Panc1 (cell line): ENCODE results near the gene PITX3. TPM values are rescaled to one million over a fixed set of nuclear protein-coding genes. Genes with fewer than 3 reads are reported as not detected.
A peak's percentile ranks its signal among the peaks of the same experiment; 100 is the strongest.

Source experiments
- ATAC-seq: fragments of 200-7000 bp; cut with Tn5 transposase; 2 replicates; pipeline ENCODE4 v1.9.1; 2020; ENCODE audit warnings: mild to moderate bottlenecking, moderate library complexity
- BruUV-seq: library from RNA; stranded (reverse); fragments of 400-500 nt; replicated peaks from 2 replicates; lab custom pipeline; 2021; lab: Mats Ljungman, UMichigan
- CTCF ChIA-PET: fragments of 300-600 bp; sonication (Branson Sonifier 250); formaldehyde crosslinking; loops from one replicate; lab custom pipeline; 2022; ENCODE audit warnings: antibody characterized with exemption; lab: Charles Lee
- POLR2A ChIA-PET: fragments of 300-600 bp; sonication (Branson Sonifier 250); formaldehyde crosslinking; loops from one replicate; lab custom pipeline; 2022; ENCODE audit warnings: antibody characterized with exemption; lab: Charles Lee
- DNase-seq: peaks from one replicate; pipeline ENCODE4 v3.0.0-alpha.2; 2010; ENCODE audit warnings: low read depth, low spot score
- H3K27ac ChIP-seq: 2 replicates; pipeline ENCODE4 v1.5.1; 2011; ENCODE audit warnings: mild to moderate bottlenecking, low read length, inconsistent platforms
- H3K27me3 ChIP-seq: fragments of 200-500 bp; sonication (Bioruptor generic); 2 replicates; pipeline ENCODE4 v1.6.0; 2014; ENCODE audit warnings: low read length, inconsistent platforms; ENCODE audit not compliant: control insufficient read depth, insufficient read depth
- H3K36me3 ChIP-seq: fragments of 200-500 bp; sonication (Bioruptor generic); 2 replicates; pipeline ENCODE4 v1.5.1; 2014; ENCODE audit warnings: inconsistent platforms, mild to moderate bottlenecking, low read length, moderate library complexity; ENCODE audit not compliant: control insufficient read depth, insufficient read depth
- H3K4me1 ChIP-seq: 2 replicates; pipeline ENCODE4 v1.5.1; 2011; ENCODE audit warnings: inconsistent platforms, mild to moderate bottlenecking, low read length, moderate library complexity; ENCODE audit not compliant: control insufficient read depth, insufficient read depth
- H3K4me3 ChIP-seq, 2 experiments: 2 replicates each; pipeline ENCODE4 v1.5.1; 2011 to 2012; ENCODE audit warnings: low read depth in 2 of 2, low read length in 2 of 2, mild to moderate bottlenecking in 2 of 2, inconsistent platforms in 1 of 2, moderate library complexity in 1 of 2
- H3K9me3 ChIP-seq: fragments of 200-500 bp; sonication (Bioruptor generic); 2 replicates; pipeline ENCODE4 v1.5.1; 2014; ENCODE audit warnings: low read depth, mild to moderate bottlenecking, inconsistent platforms, low read length, moderate library complexity; ENCODE audit not compliant: control insufficient read depth, insufficient read depth
- POLR2AphosphoS5 ChIP-seq: IDR thresholded peaks from 2 replicates; pipeline ENCODE4 v1.6.1; 2012; ENCODE audit warnings: mild to moderate bottlenecking, low read depth, low read length, moderate library complexity
- SIN3A ChIP-seq: IDR thresholded peaks from 2 replicates; pipeline ENCODE4 v1.6.1; 2012; ENCODE audit warnings: low read depth, mild to moderate bottlenecking, low read length, moderate library complexity, borderline replicate concordance; ENCODE audit not compliant: insufficient read depth
- TCF7L2 ChIP-seq: IDR thresholded peaks from 2 replicates; pipeline ENCODE4 v1.6.1; 2011; ENCODE audit warnings: mild to moderate bottlenecking, low read depth, low read length, inconsistent platforms
- in situ Hi-C: cut with HindIII; loops from 2 replicates; pipeline ENCODE4 v1.10.0; 2016; ENCODE audit warnings: low sequenced_read_pairs, low pct_unique_long_range_greater_than_20kb
- intact Hi-C: fragments of 100-400 bp; cut with micrococcal nuclease; formaldehyde crosslinking; loops from one replicate; pipeline ENCODE4 v1.10.0; 2022; ENCODE audit not compliant: unreplicated experiment
- total RNA-seq: library from RNA; stranded (reverse); gene quantifications from one replicate; pipeline ENCODE4 v1.2.1, GENCODE V29; 2021; ENCODE audit not compliant: unreplicated experiment
- TF ChIP-seq, protein P1 (sequence below), 2 experiments: IDR thresholded peaks; 2 replicates each; pipeline ENCODE4 v1.6.1; 2011 to 2012; ENCODE audit warnings: low read depth in 2 of 2, control low read depth in 1 of 2, low read length in 1 of 2, mild to moderate bottlenecking in 1 of 2, moderate library complexity in 1 of 2; ENCODE audit not compliant: insufficient read depth in 1 of 2
- TF ChIP-seq, protein P2 (sequence below): fragments of 450-650 bp; IDR thresholded peaks from 2 replicates; pipeline ENCODE4 v1.5.1; 2017; ENCODE audit warnings: mild to moderate bottlenecking

Gene PITX3
- total RNA-seq, 1 experiment from 2014 or later: 0.49 TPM

DNA sequence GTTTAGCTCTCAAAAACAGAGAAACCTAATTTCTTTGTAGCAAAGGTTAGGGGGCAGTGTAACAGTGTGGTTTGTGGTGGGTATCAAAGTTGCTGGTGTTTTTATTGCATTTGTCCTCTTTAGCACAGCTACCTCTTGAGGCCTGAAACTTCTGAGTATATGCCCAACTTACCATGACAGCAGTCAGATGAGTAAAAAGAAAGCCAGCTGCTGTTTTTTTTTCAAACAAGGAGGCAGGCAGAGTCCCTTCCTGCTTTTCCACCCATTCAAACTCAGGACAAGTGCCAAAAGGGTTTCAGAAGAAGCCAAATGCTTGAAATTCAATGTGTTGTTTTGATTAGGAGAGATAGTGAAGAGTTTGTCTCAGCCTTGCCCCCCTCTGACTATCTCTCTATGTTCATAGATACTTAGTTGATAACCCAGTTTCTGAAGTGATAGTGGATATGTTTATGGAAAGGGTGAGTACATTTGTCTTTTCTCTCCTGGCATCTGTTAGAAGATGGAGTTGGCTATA is 27.1 kb upstream of the PITX3 start:
- no TSS peak for BruUV-seq
- no peaks in the 10 kb centered on the region for H3K9me3 ChIP-seq
- no peak overlapping the region for H3K27ac ChIP-seq
- no peak for DNase-seq
- in situ Hi-C loops (no loop called here), intact Hi-C loops (no loop called here)
- no peaks in the 10 kb centered on the region for H3K27me3 ChIP-seq
- ATAC-seq: no peak
- CTCF ChIA-PET: no interaction called here
- POLR2A ChIA-PET: interaction anchor here (0.5 to 0.6 kb wide), 2 partner anchors 13 to 19 kb away, joined by 4 read pairs; no protein-coding TSS in a partner anchor
- H3K4me1 ChIP-seq: no peaks in the 10 kb centered on the region
- TF ChIP-seq, protein P1, sequence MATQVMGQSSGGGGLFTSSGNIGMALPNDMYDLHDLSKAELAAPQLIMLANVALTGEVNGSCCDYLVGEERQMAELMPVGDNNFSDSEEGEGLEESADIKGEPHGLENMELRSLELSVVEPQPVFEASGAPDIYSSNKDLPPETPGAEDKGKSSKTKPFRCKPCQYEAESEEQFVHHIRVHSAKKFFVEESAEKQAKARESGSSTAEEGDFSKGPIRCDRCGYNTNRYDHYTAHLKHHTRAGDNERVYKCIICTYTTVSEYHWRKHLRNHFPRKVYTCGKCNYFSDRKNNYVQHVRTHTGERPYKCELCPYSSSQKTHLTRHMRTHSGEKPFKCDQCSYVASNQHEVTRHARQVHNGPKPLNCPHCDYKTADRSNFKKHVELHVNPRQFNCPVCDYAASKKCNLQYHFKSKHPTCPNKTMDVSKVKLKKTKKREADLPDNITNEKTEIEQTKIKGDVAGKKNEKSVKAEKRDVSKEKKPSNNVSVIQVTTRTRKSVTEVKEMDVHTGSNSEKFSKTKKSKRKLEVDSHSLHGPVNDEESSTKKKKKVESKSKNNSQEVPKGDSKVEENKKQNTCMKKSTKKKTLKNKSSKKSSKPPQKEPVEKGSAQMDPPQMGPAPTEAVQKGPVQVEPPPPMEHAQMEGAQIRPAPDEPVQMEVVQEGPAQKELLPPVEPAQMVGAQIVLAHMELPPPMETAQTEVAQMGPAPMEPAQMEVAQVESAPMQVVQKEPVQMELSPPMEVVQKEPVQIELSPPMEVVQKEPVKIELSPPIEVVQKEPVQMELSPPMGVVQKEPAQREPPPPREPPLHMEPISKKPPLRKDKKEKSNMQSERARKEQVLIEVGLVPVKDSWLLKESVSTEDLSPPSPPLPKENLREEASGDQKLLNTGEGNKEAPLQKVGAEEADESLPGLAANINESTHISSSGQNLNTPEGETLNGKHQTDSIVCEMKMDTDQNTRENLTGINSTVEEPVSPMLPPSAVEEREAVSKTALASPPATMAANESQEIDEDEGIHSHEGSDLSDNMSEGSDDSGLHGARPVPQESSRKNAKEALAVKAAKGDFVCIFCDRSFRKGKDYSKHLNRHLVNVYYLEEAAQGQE (IDR thresholded peaks at IDR 0.05; ENCODE audit: insufficient read depth in 1 of 2, low read depth in 2 of 2, low read length in 1 of 2): no peak
- TF ChIP-seq SIN3A (no peak), TCF7L2 (no peak), POLR2AphosphoS5 (no peak)
- TF ChIP-seq, protein P2, sequence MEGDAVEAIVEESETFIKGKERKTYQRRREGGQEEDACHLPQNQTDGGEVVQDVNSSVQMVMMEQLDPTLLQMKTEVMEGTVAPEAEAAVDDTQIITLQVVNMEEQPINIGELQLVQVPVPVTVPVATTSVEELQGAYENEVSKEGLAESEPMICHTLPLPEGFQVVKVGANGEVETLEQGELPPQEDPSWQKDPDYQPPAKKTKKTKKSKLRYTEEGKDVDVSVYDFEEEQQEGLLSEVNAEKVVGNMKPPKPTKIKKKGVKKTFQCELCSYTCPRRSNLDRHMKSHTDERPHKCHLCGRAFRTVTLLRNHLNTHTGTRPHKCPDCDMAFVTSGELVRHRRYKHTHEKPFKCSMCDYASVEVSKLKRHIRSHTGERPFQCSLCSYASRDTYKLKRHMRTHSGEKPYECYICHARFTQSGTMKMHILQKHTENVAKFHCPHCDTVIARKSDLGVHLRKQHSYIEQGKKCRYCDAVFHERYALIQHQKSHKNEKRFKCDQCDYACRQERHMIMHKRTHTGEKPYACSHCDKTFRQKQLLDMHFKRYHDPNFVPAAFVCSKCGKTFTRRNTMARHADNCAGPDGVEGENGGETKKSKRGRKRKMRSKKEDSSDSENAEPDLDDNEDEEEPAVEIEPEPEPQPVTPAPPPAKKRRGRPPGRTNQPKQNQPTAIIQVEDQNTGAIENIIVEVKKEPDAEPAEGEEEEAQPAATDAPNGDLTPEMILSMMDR: no peak
- no peaks in the 10 kb centered on the region for H3K36me3 ChIP-seq
- no peak overlapping the region for H3K4me3 ChIP-seq

DNA sequence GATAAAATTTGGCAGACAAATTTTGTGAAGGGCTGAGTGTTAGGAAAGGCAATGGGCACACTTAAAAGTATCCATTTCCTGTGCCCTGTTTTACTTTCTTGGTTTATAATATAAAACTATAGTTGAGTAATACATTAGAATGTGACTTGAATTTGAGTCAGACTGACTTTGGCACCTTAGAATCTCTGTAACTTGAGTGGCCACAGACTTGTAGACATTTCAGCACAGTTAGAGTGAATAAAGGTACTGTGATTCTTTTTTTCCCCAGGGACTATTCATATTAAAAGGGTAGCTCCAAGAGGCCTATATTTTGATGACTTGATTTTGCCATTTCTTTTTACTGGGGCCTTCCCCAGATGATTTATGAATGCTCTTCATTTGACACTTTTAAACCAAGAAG is 26.4 kb upstream of the PITX3 start:
- Histone ChIP-seq H3K4me1 (no peaks in the 10 kb centered on the region), H3K27ac (no peak overlapping the region), H3K27me3 (no peaks in the 10 kb centered on the region), H3K36me3 (no peaks in the 10 kb centered on the region; the same call in 1 of the 2 replicates), H3K4me3 (no peak overlapping the region), H3K9me3 (no peaks in the 10 kb centered on the region)
- TSS peak; percentile 28 for BruUV-seq
- ChIA-PET POLR2A (interaction anchor here (0.6 kb wide), 1 partner anchor 18 kb away, joined by 4 read pairs; no protein-coding TSS in a partner anchor), CTCF (no interaction called here)
- intact Hi-C loops (no loop called here), in situ Hi-C loops (no loop called here)
- ATAC-seq (no peak), DNase-seq (no peak)
- TF ChIP-seq TCF7L2 (no peak), SIN3A (no peak), POLR2AphosphoS5 (no peak)
- TF ChIP-seq, protein P1 (IDR thresholded peaks at IDR 0.05; ENCODE audit: insufficient read depth in 1 of 2, low read depth in 2 of 2, low read length in 1 of 2): no peak
- TF ChIP-seq, protein P2: no peak
